Ishikawa (cell line): ENCODE data around the gene EPHB1.

Experiments used
- CEBPB ChIP-seq: IDR thresholded peaks from 2 replicates; pipeline ENCODE4 v1.6.1; 2012
- CREB1 ChIP-seq: IDR thresholded peaks from 2 replicates; pipeline ENCODE4 v1.6.1; 2012; ENCODE audit warnings: low read depth
- EGR1 ChIP-seq: IDR thresholded peaks from 2 replicates; pipeline ENCODE4 v1.6.1; 2012
- EP300 ChIP-seq: IDR thresholded peaks from 2 replicates; pipeline ENCODE4 v1.6.1; 2012; ENCODE audit warnings: borderline replicate concordance
- FOXM1 ChIP-seq: IDR thresholded peaks from 2 replicates; pipeline ENCODE4 v1.6.1; 2012; ENCODE audit warnings: low read depth, borderline replicate concordance
- NFIC ChIP-seq: IDR thresholded peaks from 2 replicates; pipeline ENCODE4 v1.6.1; 2012
- RAD21 ChIP-seq: IDR thresholded peaks from 2 replicates; pipeline ENCODE4 v1.6.1; 2012; ENCODE audit warnings: low read depth
- TAF1 ChIP-seq: IDR thresholded peaks from 2 replicates; pipeline ENCODE4 v1.6.1; 2012; ENCODE audit warnings: low read depth, mild to moderate bottlenecking
- TCF12 ChIP-seq: IDR thresholded peaks from 2 replicates; pipeline ENCODE4 v1.6.1; 2012; ENCODE audit warnings: low read depth
- TEAD4 ChIP-seq: IDR thresholded peaks from 2 replicates; pipeline ENCODE4 v1.6.1; 2012
- YY1 ChIP-seq: IDR thresholded peaks from 2 replicates; pipeline ENCODE4 v1.6.1; 2012; ENCODE audit warnings: low read depth
- ZBTB7A ChIP-seq: IDR thresholded peaks from 2 replicates; pipeline ENCODE4 v1.6.1; 2012; ENCODE audit warnings: low read depth
- TF ChIP-seq, protein P1 (sequence below): IDR thresholded peaks from 2 replicates; pipeline ENCODE4 v1.6.1; 2012; ENCODE audit warnings: low read depth, mild to moderate bottlenecking
- TF ChIP-seq, protein P2 (sequence below): IDR thresholded peaks from 2 replicates; pipeline ENCODE4 v1.6.1; 2012
- TF ChIP-seq, protein P3 (sequence below): IDR thresholded peaks from 2 replicates; pipeline ENCODE4 v1.6.1; 2012

Gene EPHB1

DNA sequence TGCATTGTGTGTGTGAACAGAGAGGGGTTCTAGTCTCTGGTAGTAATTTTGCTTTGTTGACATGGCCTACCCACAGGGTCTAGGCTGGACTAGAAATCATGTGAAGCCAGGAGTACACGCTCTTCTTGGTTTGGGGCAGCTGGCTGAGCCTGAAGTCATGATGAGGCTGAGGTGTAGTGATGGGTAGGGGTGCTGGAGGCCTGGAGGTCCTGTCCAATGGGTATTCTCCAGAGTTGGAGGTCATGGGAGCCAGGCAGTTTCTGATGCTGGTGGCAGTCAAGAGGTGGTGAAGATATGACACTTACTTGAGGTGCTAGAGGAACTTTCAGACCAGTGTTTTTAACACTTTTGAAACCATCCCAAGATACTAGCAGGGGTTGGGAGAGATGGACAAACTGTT lies 18.5 kb upstream of the EPHB1 start:
- TF ChIP-seq, protein P1, sequence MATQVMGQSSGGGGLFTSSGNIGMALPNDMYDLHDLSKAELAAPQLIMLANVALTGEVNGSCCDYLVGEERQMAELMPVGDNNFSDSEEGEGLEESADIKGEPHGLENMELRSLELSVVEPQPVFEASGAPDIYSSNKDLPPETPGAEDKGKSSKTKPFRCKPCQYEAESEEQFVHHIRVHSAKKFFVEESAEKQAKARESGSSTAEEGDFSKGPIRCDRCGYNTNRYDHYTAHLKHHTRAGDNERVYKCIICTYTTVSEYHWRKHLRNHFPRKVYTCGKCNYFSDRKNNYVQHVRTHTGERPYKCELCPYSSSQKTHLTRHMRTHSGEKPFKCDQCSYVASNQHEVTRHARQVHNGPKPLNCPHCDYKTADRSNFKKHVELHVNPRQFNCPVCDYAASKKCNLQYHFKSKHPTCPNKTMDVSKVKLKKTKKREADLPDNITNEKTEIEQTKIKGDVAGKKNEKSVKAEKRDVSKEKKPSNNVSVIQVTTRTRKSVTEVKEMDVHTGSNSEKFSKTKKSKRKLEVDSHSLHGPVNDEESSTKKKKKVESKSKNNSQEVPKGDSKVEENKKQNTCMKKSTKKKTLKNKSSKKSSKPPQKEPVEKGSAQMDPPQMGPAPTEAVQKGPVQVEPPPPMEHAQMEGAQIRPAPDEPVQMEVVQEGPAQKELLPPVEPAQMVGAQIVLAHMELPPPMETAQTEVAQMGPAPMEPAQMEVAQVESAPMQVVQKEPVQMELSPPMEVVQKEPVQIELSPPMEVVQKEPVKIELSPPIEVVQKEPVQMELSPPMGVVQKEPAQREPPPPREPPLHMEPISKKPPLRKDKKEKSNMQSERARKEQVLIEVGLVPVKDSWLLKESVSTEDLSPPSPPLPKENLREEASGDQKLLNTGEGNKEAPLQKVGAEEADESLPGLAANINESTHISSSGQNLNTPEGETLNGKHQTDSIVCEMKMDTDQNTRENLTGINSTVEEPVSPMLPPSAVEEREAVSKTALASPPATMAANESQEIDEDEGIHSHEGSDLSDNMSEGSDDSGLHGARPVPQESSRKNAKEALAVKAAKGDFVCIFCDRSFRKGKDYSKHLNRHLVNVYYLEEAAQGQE: no peak
- TF ChIP-seq CEBPB (no peak), TAF1 (no peak), EGR1 (no peak), FOXM1 (no peak), TCF12 (no peak), EP300 (no peak)
- TF ChIP-seq, protein P2, sequence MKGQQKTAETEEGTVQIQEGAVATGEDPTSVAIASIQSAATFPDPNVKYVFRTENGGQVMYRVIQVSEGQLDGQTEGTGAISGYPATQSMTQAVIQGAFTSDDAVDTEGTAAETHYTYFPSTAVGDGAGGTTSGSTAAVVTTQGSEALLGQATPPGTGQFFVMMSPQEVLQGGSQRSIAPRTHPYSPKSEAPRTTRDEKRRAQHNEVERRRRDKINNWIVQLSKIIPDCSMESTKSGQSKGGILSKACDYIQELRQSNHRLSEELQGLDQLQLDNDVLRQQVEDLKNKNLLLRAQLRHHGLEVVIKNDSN: no peak
- TF ChIP-seq, protein P3, sequence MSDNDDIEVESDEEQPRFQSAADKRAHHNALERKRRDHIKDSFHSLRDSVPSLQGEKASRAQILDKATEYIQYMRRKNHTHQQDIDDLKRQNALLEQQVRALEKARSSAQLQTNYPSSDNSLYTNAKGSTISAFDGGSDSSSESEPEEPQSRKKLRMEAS: no peak

DNA sequence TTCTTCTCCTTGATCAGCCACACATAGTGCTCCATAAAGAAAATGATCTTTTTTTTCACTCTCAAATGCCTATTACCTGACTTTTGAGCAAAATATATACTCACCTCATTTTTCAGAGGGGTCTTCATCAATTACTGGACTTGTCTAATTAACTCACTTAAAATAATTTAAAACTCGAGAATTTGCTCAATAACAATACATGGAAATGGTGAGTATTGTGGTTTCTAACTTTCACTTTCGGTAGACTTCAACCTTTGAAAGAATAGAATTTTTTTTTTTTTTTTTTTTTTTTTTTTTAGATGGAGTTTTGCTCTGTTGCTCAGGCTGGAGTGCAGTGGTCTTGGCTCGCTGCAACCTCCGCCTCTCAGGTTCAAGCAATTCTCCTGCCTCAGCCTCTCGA lies 17.7 kb upstream of the EPHB1 start:
- TF ChIP-seq EGR1: no peak
- TF ChIP-seq TEAD4: no peak
- no peak for TF ChIP-seq CREB1
- no peak for TF ChIP-seq FOXM1
- no peak for TF ChIP-seq TCF12
- TF ChIP-seq CEBPB: no peak
- TF ChIP-seq RAD21: no peak
- no peak for TF ChIP-seq TAF1
- no peak for TF ChIP-seq EP300
- TF ChIP-seq, protein P1: no peak
- TF ChIP-seq ZBTB7A: no peak
- TF ChIP-seq, protein P3: no peak
- TF ChIP-seq YY1: no peak
- TF ChIP-seq, protein P2: no peak
- TF ChIP-seq NFIC: no peak

DNA sequence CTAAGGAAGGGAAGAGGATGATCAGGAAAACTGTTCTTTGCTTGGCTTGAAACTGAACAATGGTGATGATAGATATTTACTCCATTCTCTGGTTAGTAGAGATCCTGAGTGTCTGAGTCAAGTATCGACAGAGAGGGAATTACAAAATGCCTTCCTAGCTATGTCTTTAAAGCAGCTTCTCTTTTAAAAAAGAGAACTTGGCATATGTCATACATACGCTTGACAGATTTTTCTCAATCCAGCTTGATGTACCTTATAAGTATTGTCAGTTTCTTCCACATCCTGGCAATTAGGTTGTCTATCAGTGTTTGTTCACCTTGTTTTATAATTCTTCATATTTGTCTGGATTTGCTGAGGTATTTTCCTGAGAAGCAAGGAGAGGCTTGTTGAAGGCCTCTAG lies 5.0 kb upstream of the EPHB1 start:
- TF ChIP-seq CEBPB (no peak), FOXM1 (no peak), NFIC (no peak), CREB1 (no peak), YY1 (no peak), TCF12 (no peak), EP300 (no peak)
- TF ChIP-seq, protein P1: no peak
- TF ChIP-seq, protein P2: no peak

DNA sequence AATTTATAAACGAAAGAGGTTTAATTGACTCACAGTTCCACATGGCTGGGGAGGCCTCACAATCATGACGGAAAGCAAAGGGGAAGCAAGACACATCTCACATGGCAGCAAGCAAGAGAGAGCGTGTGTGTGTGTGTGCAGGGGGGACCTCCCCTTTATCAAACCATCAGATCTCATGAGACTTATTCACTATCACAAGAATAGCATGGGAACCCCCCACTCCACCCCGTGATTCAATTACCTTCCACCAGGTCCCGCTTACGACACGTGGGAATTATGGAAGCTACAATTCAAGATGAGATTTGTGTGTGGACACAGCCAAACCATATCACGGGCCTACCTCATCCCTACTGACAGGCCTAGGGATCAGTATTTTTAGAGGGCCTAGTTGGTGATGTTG lies 3.1 kb upstream of the EPHB1 start:
- TF ChIP-seq CREB1 (no peak), TAF1 (no peak), FOXM1 (no peak), ZBTB7A (no peak), RAD21 (no peak), TCF12 (no peak), EP300 (no peak), TEAD4 (no peak), YY1 (no peak), EGR1 (no peak), CEBPB (no peak), NFIC (no peak)
- TF ChIP-seq, protein P2: no peak
- TF ChIP-seq, protein P1: no peak
- TF ChIP-seq, protein P3: no peak
